Measurements from ENCODE around the gene EFNA3.

DNA sequence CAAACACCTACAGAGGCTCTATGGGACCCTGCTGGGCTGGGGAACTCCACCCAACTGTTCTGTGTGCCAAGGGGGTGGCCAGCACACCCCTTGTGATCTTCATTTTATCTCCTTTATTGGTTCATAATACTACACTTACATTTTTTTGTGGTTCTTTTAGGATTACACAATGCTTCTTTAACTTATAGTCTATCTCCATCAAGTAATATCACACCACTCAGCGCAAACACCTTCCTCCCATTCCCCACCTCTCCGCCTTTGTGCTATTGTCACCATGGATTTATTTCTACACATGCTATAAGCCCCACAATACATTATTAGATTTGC is 15.9 kb downstream of the EFNA3 start:
- TF ChIP-seq, protein P1, sequence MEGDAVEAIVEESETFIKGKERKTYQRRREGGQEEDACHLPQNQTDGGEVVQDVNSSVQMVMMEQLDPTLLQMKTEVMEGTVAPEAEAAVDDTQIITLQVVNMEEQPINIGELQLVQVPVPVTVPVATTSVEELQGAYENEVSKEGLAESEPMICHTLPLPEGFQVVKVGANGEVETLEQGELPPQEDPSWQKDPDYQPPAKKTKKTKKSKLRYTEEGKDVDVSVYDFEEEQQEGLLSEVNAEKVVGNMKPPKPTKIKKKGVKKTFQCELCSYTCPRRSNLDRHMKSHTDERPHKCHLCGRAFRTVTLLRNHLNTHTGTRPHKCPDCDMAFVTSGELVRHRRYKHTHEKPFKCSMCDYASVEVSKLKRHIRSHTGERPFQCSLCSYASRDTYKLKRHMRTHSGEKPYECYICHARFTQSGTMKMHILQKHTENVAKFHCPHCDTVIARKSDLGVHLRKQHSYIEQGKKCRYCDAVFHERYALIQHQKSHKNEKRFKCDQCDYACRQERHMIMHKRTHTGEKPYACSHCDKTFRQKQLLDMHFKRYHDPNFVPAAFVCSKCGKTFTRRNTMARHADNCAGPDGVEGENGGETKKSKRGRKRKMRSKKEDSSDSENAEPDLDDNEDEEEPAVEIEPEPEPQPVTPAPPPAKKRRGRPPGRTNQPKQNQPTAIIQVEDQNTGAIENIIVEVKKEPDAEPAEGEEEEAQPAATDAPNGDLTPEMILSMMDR (IDR thresholded peaks at IDR 0.05), result peak in 2 of 12 donors; percentile 19 to 52
- no peak for TF ChIP-seq POLR2A (IDR thresholded peaks at IDR 0.05)

Measured in heart left ventricle (tissue), 13 donors.